GM23338 (cell line): ENCODE data around the gene MICAL3. TPM values are rescaled to one million over a fixed set of nuclear protein-coding genes. Genes with fewer than 3 reads are reported as not detected.

Experiments
- ATAC-seq: fragments of 200-7000 bp; cut with Tn5 transposase; 3 replicates; pipeline ENCODE4 v1.9.1; 2020
- DNase-seq: peaks from one replicate; pipeline ENCODE4 v3.0.0-alpha.2; 2015; ENCODE audit warnings: low spot score
- H2AFZ ChIP-seq: fragments of 200-600 bp; sonication (generic); 2 replicates; pipeline ENCODE4 v1.8.0; 2016; ENCODE audit warnings: antibody characterized with exemption, mild to moderate bottlenecking, moderate library complexity
- H3F3A ChIP-seq: fragments of 200-600 bp; sonication (generic); replicated peaks from 2 replicates; pipeline ENCODE4 v1.8.0; 2017; ENCODE audit warnings: antibody characterized with exemption, mixed run types, low read depth
- H3K27ac ChIP-seq: fragments of 200-600 bp; sonication (generic); 2 replicates; pipeline ENCODE4 v1.6.1; 2016; ENCODE audit warnings: low read depth
- H3K27me3 ChIP-seq: fragments of 200-600 bp; sonication (generic); 2 replicates; pipeline ENCODE4 v1.8.0; 2016; ENCODE audit warnings: mild to moderate bottlenecking, mixed run types, moderate library complexity; ENCODE audit not compliant: insufficient read depth
- H3K36me3 ChIP-seq: fragments of 200-600 bp; sonication (generic); 2 replicates; pipeline ENCODE4 v1.8.0; 2016; ENCODE audit warnings: mild to moderate bottlenecking; ENCODE audit not compliant: insufficient read depth
- H3K4me1 ChIP-seq: fragments of 200-600 bp; sonication (generic); 2 replicates; pipeline ENCODE4 v1.8.0; 2016; ENCODE audit warnings: mild to moderate bottlenecking, moderate library complexity; ENCODE audit not compliant: insufficient read depth
- H3K4me2 ChIP-seq: fragments of 200-600 bp; sonication (generic); 2 replicates; pipeline ENCODE4 v1.7.1; 2017; ENCODE audit warnings: mixed run types
- H3K4me3 ChIP-seq: fragments of 200-600 bp; sonication (generic); 2 replicates; pipeline ENCODE4 v1.6.1; 2016; ENCODE audit warnings: mixed run types
- H3K79me2 ChIP-seq: fragments of 200-600 bp; sonication (generic); replicated peaks from 2 replicates; pipeline ENCODE4 v1.8.0; 2017; ENCODE audit warnings: mild to moderate bottlenecking; ENCODE audit not compliant: insufficient read depth
- H3K9me2 ChIP-seq: fragments of 200-600 bp; sonication (generic); 2 replicates; pipeline ENCODE4 v1.8.0; 2017; ENCODE audit not compliant: insufficient read depth
- H4K20me1 ChIP-seq: fragments of 200-600 bp; sonication (generic); replicated peaks from 2 replicates; pipeline ENCODE4 v1.8.0; 2017; ENCODE audit warnings: mild to moderate bottlenecking; ENCODE audit not compliant: insufficient read depth
- H3K27ac Mint-ChIP-seq: 2 replicates; pipeline ENCODE4 v1.8.0; 2020; ENCODE audit warnings: inconsistent platforms, mild to moderate bottlenecking, moderate library complexity, mixed read lengths
- H3K27me3 Mint-ChIP-seq: 3 replicates; pipeline ENCODE4 v1.8.0; 2022; ENCODE audit warnings: low read depth, mild to moderate bottlenecking, moderate library complexity, mixed read lengths, inconsistent platforms; ENCODE audit not compliant: insufficient read depth, poor library complexity
- H3K36me3 Mint-ChIP-seq: 3 replicates; pipeline ENCODE4 v1.8.0; 2021; ENCODE audit warnings: low read depth, mild to moderate bottlenecking, inconsistent platforms, moderate library complexity, mixed read lengths
- H3K4me1 Mint-ChIP-seq: 3 replicates; pipeline ENCODE4 v1.8.0; 2020; ENCODE audit warnings: mild to moderate bottlenecking, inconsistent platforms, mixed read lengths
- H3K4me3 Mint-ChIP-seq: 3 replicates; pipeline ENCODE4 v1.8.0; 2021; ENCODE audit warnings: moderate library complexity, mild to moderate bottlenecking, inconsistent platforms, mixed read lengths
- H3K9me3 Mint-ChIP-seq: 3 replicates; pipeline ENCODE4 v1.8.0; 2020; ENCODE audit warnings: moderate library complexity, mild to moderate bottlenecking, inconsistent platforms, mixed read lengths
- CREB1 ChIP-seq: fragments of 250-450 bp; sonication (Bioruptor Pico); IDR thresholded peaks from 2 replicates; pipeline ENCODE4 v1.5.0; 2020; ENCODE audit warnings: low read depth, mild to moderate bottlenecking, moderate library complexity
- ETS1 ChIP-seq: IDR thresholded peaks from 2 replicates; pipeline ENCODE4 v1.6.1; 2016; ENCODE audit warnings: antibody characterized with exemption
- EZH2 ChIP-seq: fragments of 200-600 bp; sonication (generic); IDR thresholded peaks from one replicate; pipeline ENCODE4 v1.8.0; 2017; ENCODE audit warnings: antibody characterized with exemption, mild to moderate bottlenecking, low read depth; ENCODE audit not compliant: unreplicated experiment
- JUNB ChIP-seq: IDR thresholded peaks from one replicate; pipeline ENCODE4 v1.6.1; 2016; ENCODE audit warnings: antibody characterized with exemption; ENCODE audit not compliant: unreplicated experiment
- NANOG ChIP-seq: IDR thresholded peaks from 2 replicates; pipeline ENCODE4 v1.6.1; 2016; ENCODE audit warnings: antibody characterized with exemption, borderline replicate concordance
- STAT1 ChIP-seq: IDR thresholded peaks from one replicate; pipeline ENCODE4 v1.6.1; 2016; ENCODE audit warnings: antibody characterized with exemption; ENCODE audit not compliant: unreplicated experiment
- ZNF114 ChIP-seq: fragments of 250-450 bp; sonication (Bioruptor Pico); IDR thresholded peaks from 2 replicates; pipeline ENCODE4 v1.5.0; 2020; ENCODE audit warnings: mild to moderate bottlenecking, moderate library complexity
- ZNF331 ChIP-seq: fragments of 250-450 bp; sonication (Bioruptor Pico); IDR thresholded peaks from 2 replicates; pipeline ENCODE4 v1.5.0; 2020; ENCODE audit warnings: low read depth, mild to moderate bottlenecking, moderate library complexity
- polyA plus RNA-seq: library from polyadenylated mRNA; unstranded; fragments of >200 nt; fragmentation: Nextera tagmentation; extraction: Ambion mirVana; gene quantifications from 2 replicates; pipeline ENCODE4 v1.2.1, GENCODE V29; 2016
- total RNA-seq: library from RNA; depleted of rRNA; stranded (reverse); fragments of >200 nt; shearing (Covaris generic); gene quantifications from 2 replicates; pipeline ENCODE4 v1.2.3, GENCODE V29; 2014
- TF ChIP-seq, protein P1 (sequence below), 2 experiments: fragments of 200-600 bp in 1 of 2; sonication (generic) in 1 of 2; conservative IDR thresholded peaks; 2 replicates each; pipeline versions ENCODE4 v1.5.1 to v1.6.1; 2016 to 2017; ENCODE audit warnings: antibody characterized with exemption in 2 of 2, low read depth in 2 of 2, mild to moderate bottlenecking in 2 of 2, moderate library complexity in 1 of 2

MICAL3 gene
- total and polyA plus RNA-seq, 2 experiments from 2014 or later: 10.1 to 33.9 TPM

DNA sequence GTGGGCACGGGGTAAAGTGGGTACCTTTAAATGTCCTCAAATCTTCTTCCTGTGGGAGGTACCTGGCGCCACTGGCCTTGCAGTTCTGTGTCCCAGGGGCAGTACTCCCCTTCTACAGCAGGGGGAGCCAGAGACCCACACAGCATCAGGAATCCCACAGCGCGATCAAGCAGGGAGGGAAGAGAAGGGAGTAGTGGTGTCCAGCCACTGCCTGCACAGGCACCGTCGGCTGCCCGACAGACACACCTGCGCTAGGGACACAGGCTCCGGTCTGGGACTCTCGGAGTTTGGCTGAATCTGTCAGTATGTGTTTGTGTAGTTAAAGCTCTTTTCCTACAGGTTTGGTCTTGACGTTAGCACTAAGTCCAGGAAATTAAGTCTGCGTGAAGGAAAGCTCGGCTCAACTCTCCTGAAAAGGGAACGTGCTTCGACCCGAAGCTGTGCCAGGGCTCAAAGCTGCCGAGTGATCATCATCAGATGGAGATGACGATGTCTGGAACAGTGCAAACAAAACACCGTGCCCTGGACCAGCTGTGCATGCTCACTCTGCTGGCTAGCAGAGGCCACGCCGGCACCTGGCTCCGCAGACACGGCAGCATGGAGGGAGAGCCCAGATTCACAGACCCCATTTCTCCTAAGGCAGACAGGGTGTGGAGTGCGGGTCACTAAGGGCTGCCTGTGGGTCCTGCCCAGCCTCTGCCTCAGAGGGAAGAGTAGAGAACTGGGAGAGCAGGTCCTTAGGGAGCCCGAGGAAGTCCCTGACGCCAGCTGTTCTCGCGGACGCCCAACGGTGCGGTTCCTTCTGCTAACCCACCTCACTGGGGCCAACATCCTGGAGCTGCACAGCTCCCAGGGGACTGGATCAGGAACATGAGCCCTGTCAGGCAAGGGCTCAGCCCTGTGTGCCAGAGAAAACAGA is 194.1 kb downstream of the MICAL3 start:
- Mint-ChIP-seq H3K27me3 (peaks cover 2% of the 10 kb centered on the region), H3K27ac (no peak overlapping the region), H3K4me1 (peaks cover 3% of the 10 kb centered on the region; the same call in 1 of the 3 replicates), H3K36me3 (peaks cover 3% of the 10 kb centered on the region; the same call in 1 of the 3 replicates), H3K9me3 (no peaks in the 10 kb centered on the region; the same call in 2 of the 3 replicates), H3K4me3 (no peak overlapping the region)
- no peak overlapping the region for H3K4me2 ChIP-seq
- no peaks in the 10 kb centered on the region for H3K9me2 ChIP-seq
- no peak overlapping the region for H2AFZ ChIP-seq
- H3K79me2 ChIP-seq: no peaks in the 10 kb centered on the region
- DNase-seq (peak; percentile 90), ATAC-seq (peak; percentile 95)
- no peaks in the 10 kb centered on the region for H3K27me3 ChIP-seq
- H3F3A ChIP-seq: no peaks in the 10 kb centered on the region
- no peaks in the 10 kb centered on the region for H3K36me3 ChIP-seq
- TF ChIP-seq, protein P1, sequence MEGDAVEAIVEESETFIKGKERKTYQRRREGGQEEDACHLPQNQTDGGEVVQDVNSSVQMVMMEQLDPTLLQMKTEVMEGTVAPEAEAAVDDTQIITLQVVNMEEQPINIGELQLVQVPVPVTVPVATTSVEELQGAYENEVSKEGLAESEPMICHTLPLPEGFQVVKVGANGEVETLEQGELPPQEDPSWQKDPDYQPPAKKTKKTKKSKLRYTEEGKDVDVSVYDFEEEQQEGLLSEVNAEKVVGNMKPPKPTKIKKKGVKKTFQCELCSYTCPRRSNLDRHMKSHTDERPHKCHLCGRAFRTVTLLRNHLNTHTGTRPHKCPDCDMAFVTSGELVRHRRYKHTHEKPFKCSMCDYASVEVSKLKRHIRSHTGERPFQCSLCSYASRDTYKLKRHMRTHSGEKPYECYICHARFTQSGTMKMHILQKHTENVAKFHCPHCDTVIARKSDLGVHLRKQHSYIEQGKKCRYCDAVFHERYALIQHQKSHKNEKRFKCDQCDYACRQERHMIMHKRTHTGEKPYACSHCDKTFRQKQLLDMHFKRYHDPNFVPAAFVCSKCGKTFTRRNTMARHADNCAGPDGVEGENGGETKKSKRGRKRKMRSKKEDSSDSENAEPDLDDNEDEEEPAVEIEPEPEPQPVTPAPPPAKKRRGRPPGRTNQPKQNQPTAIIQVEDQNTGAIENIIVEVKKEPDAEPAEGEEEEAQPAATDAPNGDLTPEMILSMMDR (conservative IDR thresholded peaks at IDR 0.05; ENCODE audit: low read depth in 2 of 2): peak; percentile 93 to 94
- no peak for TF ChIP-seq NANOG
- H4K20me1 ChIP-seq: no peaks in the 10 kb centered on the region; the same call in 1 of the 2 replicates
- no peak overlapping the region for H3K4me3 ChIP-seq
- H3K4me1 ChIP-seq: no peaks in the 10 kb centered on the region
- H3K27ac ChIP-seq: no peak overlapping the region

DNA sequence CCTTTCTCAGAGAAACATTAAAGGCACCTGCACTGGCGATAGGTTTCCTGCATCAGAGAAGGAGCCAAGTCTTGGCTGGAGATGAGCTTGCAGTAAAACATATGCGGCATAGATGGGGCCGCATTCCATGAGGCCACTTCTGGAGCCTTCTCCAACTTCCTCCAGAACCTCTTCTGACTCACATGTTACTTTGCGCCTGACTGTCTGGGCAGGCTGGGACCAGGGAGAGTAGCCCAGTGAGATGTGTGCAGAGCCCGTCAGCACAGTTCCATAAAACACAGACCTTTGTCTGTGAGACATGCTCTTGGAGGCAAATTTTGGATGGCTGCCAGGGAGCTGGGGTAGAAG is 194.7 kb downstream of the MICAL3 start:
- no peaks in the 10 kb centered on the region for H3K9me2 ChIP-seq
- no peaks in the 10 kb centered on the region for H3K36me3 ChIP-seq
- H3K27me3 Mint-ChIP-seq: no peaks in the 10 kb centered on the region
- H3K27me3 ChIP-seq: no peaks in the 10 kb centered on the region
- H3K4me3 Mint-ChIP-seq: no peak overlapping the region
- H3K4me3 ChIP-seq: no peak overlapping the region
- H3K36me3 Mint-ChIP-seq: peaks cover 3% of the 10 kb centered on the region; the same call in 1 of the 3 replicates
- H3K27ac ChIP-seq: no peak overlapping the region
- no peak overlapping the region for H2AFZ ChIP-seq
- no peaks in the 10 kb centered on the region for H3F3A ChIP-seq
- no peaks in the 10 kb centered on the region for H3K79me2 ChIP-seq
- no peaks in the 10 kb centered on the region; the same call in 2 of the 3 replicates for H3K9me3 Mint-ChIP-seq
- no peak overlapping the region for H3K27ac Mint-ChIP-seq
- no peak overlapping the region for H3K4me2 ChIP-seq
- TF ChIP-seq JUNB: no peak
- TF ChIP-seq ZNF114 (CRISPR knock-in tag): no peak
- no peak for TF ChIP-seq ZNF331
- TF ChIP-seq EZH2: no peak
- TF ChIP-seq, protein P1 (conservative IDR thresholded peaks at IDR 0.05; ENCODE audit: low read depth in 2 of 2): no peak
- no peak for TF ChIP-seq CREB1 (CRISPR knock-in tag)
- TF ChIP-seq STAT1: no peak
- no peak for TF ChIP-seq ETS1
- H4K20me1 ChIP-seq: no peaks in the 10 kb centered on the region; the same call in 1 of the 2 replicates
- H3K4me1 ChIP-seq: no peaks in the 10 kb centered on the region
- peaks cover 3% of the 10 kb centered on the region; the same call in 1 of the 3 replicates for H3K4me1 Mint-ChIP-seq
- ATAC-seq (peak; percentile 9; the same call in 2 of the 3 replicates), DNase-seq (no peak)
